Measurements from ENCODE around the gene LYPD6.
"Not testable (repeated sequence)": the region's sequence is repeated elsewhere in the genome, so short reads cannot be mapped to it uniquely, and the experiment has no call there.

The LYPD6 gene

GRCh38 chr2:149330127-149331022 lies at the start of gene LYPD6:
TSS of gene LYPD6 (plus strand) at chr2:149330587. CDS start at chr2:149437709, 107,122 bp downstream.
- FAIRE-seq (no peak), DNase-seq (ENCODE audit: extremely low spot score, insufficient read length, low read depth) (peak; percentile 32)

GRCh38 chr2:149281441-149281840 lies 48.9 kb upstream of the LYPD6 start:
- DNase-seq (ENCODE audit: extremely low spot score, insufficient read length, low read depth) = no peak
- FAIRE-seq = no peak

GRCh38 chr2:149290662-149291061 lies 39.7 kb upstream of the LYPD6 start:
- FAIRE-seq (no peak), DNase-seq (ENCODE audit: extremely low spot score, insufficient read length, low read depth) (no peak)

GRCh38 chr2:149291881-149292280 lies 38.5 kb upstream of the LYPD6 start:
- FAIRE-seq (no peak), DNase-seq (ENCODE audit: extremely low spot score, insufficient read length, low read depth) (no peak)

GRCh38 chr2:149296031-149296430 lies 34.4 kb upstream of the LYPD6 start:
- DNase-seq (ENCODE audit: extremely low spot score, insufficient read length, low read depth) = no peak
- no peak for FAIRE-seq

- FAIRE-seq = no peak
- DNase-seq (ENCODE audit: extremely low spot score, insufficient read length, low read depth) = no peak
Observed at GRCh38 chr2:149307014-149307413, 23.4 kb upstream of the LYPD6 start.

GRCh38 chr2:149310349-149310748 lies 20.0 kb upstream of the LYPD6 start:
- no peak for DNase-seq (ENCODE audit: extremely low spot score, insufficient read length, low read depth)
- FAIRE-seq = no peak

GRCh38 chr2:149312039-149312438 lies 18.3 kb upstream of the LYPD6 start:
- DNase-seq (ENCODE audit: extremely low spot score, insufficient read length, low read depth) (no peak), FAIRE-seq (no peak)

- FAIRE-seq (peak; percentile 77), DNase-seq (ENCODE audit: extremely low spot score, insufficient read length, low read depth) (no peak)
Observed at GRCh38 chr2:149313512-149313972, 16.8 kb upstream of the LYPD6 start.

GRCh38 chr2:149314687-149315086 lies 15.7 kb upstream of the LYPD6 start:
- FAIRE-seq (no peak), DNase-seq (ENCODE audit: extremely low spot score, insufficient read length, low read depth) (no peak)

- DNase-seq (ENCODE audit: extremely low spot score, insufficient read length, low read depth) = no peak
Observed at GRCh38 chr2:149315461-149315860, 14.9 kb upstream of the LYPD6 start.

GRCh38 chr2:149318566-149318965 lies 11.8 kb upstream of the LYPD6 start:
- not testable (repeated sequence) for DNase-seq (ENCODE audit: extremely low spot score, insufficient read length, low read depth); FAIRE-seq

More at GRCh38 chr2:149315461-149315860, 14.9 kb upstream of the LYPD6 start:
- FAIRE-seq = no peak

GRCh38 chr2:149320362-149320761 lies 10.0 kb upstream of the LYPD6 start:
- DNase-seq (ENCODE audit: extremely low spot score, insufficient read length, low read depth) = no peak
- FAIRE-seq = no peak

GRCh38 chr2:149329068-149329467 lies 1.3 kb upstream of the LYPD6 start:
- FAIRE-seq = no peak
- no peak for DNase-seq (ENCODE audit: extremely low spot score, insufficient read length, low read depth)

GRCh38 chr2:149329489-149330126 lies 779 bp upstream of the LYPD6 start:
- DNase-seq (ENCODE audit: extremely low spot score, insufficient read length, low read depth) (no peak), FAIRE-seq (no peak)

- FAIRE-seq (no peak), DNase-seq (ENCODE audit: extremely low spot score, insufficient read length, low read depth) (no peak)
Observed at GRCh38 chr2:149331023-149331400, 625 bp downstream of the LYPD6 start.

GRCh38 chr2:149332364-149332763 lies 2.0 kb downstream of the LYPD6 start:
- FAIRE-seq (no peak), DNase-seq (ENCODE audit: extremely low spot score, insufficient read length, low read depth) (no peak)

GRCh38 chr2:149333636-149334035 lies 3.2 kb downstream of the LYPD6 start:
- DNase-seq (ENCODE audit: extremely low spot score, insufficient read length, low read depth) (no peak), FAIRE-seq (no peak)

GRCh38 chr2:149334156-149334555 lies 3.8 kb downstream of the LYPD6 start:
- FAIRE-seq (no peak), DNase-seq (ENCODE audit: extremely low spot score, insufficient read length, low read depth) (no peak)

GRCh38 chr2:149339324-149339723 lies 8.9 kb downstream of the LYPD6 start:
- FAIRE-seq (no peak), DNase-seq (ENCODE audit: extremely low spot score, insufficient read length, low read depth) (no peak)

GRCh38 chr2:149342509-149342908 lies 12.1 kb downstream of the LYPD6 start:
- DNase-seq (ENCODE audit: extremely low spot score, insufficient read length, low read depth) (no peak), FAIRE-seq (no peak)
